Thyroid gland (tissue), 4 donors: Measurements from ENCODE around the gene SLC5A11. TPM values are rescaled to one million over a fixed set of nuclear protein-coding genes. Genes with fewer than 3 reads are reported as not detected.

Source experiments
- DNase-seq, 2 donors: peaks; one replicate each; pipeline ENCODE4 v3.0.0-alpha.2; 2019
- H3K27ac ChIP-seq, 3 donors: fragments of 200-600 bp; sonication (generic); 1 replicate in 2 of 3; 2 replicates in 1 of 3; pipeline ENCODE4 v1.5.1; 2016 to 2019; ENCODE audit warnings: mild to moderate bottlenecking in 1 of 3, moderate library complexity in 1 of 3
- H3K27me3 ChIP-seq: fragments of 200-600 bp; sonication (generic); one replicate; pipeline ENCODE4 v1.5.1; 2019
- H3K36me3 ChIP-seq, 2 donors: fragments of 200-600 bp; sonication (generic); one replicate each; pipeline ENCODE4 v1.5.1; 2016 to 2019
- H3K4me1 ChIP-seq, 2 donors: fragments of 200-600 bp; sonication (generic); one replicate each; pipeline ENCODE4 v1.5.1; 2017 to 2019
- H3K4me3 ChIP-seq, 3 donors: fragments of 200-600 bp; sonication (generic); replicated peaks in 1 of 3; 1 replicate in 2 of 3; 2 replicates in 1 of 3; pipeline ENCODE4 v1.5.1; 2016; ENCODE audit warnings: mild to moderate bottlenecking in 1 of 3
- H3K9me3 ChIP-seq: fragments of 200-600 bp; sonication (generic); one replicate; pipeline ENCODE4 v1.5.1; 2017
- CTCF ChIP-seq, 6 experiments: fragments of 200-600 bp in 3 of 6; fragments of 450-650 bp in 3 of 6; sonication (generic) in 3 of 6; IDR thresholded peaks; one replicate each; pipeline ENCODE4 v1.5.1; 2016 to 2019; ENCODE audit warnings: antibody characterized with exemption in 6 of 6, mild to moderate bottlenecking in 2 of 6, inconsistent platforms in 1 of 6, moderate library complexity in 1 of 6
- POLR2A ChIP-seq, 2 donors: fragments of 450-650 bp; IDR thresholded peaks; one replicate each; pipeline ENCODE4 v1.6.1; 2017; ENCODE audit warnings: antibody characterized with exemption in 2 of 2, mild to moderate bottlenecking in 2 of 2, moderate library complexity in 1 of 2
- WGBS, 2 donors: methylation state at CpG; one replicate each; pipeline ENCODE4 v1.1.5; 2017; 5-methylcytosine and 5-hydroxymethylcytosine counted together
- intact Hi-C: fragments of 100-400 bp; cut with DNase I; formaldehyde crosslinking; loops from one replicate; pipeline ENCODE4 v1.15.1; 2023
- total RNA-seq, 4 donors: library from RNA; depleted of rRNA; stranded (reverse); fragments of >200 nt; gene quantifications; one replicate each; pipeline ENCODE4 v1.2.3, GENCODE V29; 2016

SLC5A11 gene
- total RNA-seq, 4 donors from 2014 or later: 0.22 TPM; not detected in 3

GRCh38 chr16:24826096-24826690 is 19.6 kb upstream of the SLC5A11 start:
- Histone ChIP-seq H3K4me3 (no peak overlapping the region), H3K4me1 (no peaks in the 10 kb centered on the region), H3K36me3 (peaks cover 29 to 53% of the 10 kb centered on the region in 2 donors), H3K9me3 (no peaks in the 10 kb centered on the region), H3K27ac (no peak overlapping the region), H3K27me3 (no peaks in the 10 kb centered on the region)
- 88 to 90% methylated on average over 12 of the region's 12 CpGs for WGBS, 2 donors
- no peak for DNase-seq
- intact Hi-C loops: no loop called here
- no peak for TF ChIP-seq CTCF (IDR thresholded peaks at IDR 0.05)
- no peak for TF ChIP-seq POLR2A (IDR thresholded peaks at IDR 0.05)

- no peaks in the 10 kb centered on the region for H3K4me1 ChIP-seq
- H3K4me3 ChIP-seq: no peak overlapping the region
- H3K27ac ChIP-seq: no peak overlapping the region
- no peaks in the 10 kb centered on the region for H3K27me3 ChIP-seq
- peaks cover 22 to 45% of the 10 kb centered on the region in 2 donors for H3K36me3 ChIP-seq
- DNase-seq: no peak
- H3K9me3 ChIP-seq: no peaks in the 10 kb centered on the region
- 97 to 98% methylated on average over 9 of the region's 9 CpGs for WGBS, 2 donors
- intact Hi-C loops: no loop called here
- TF ChIP-seq POLR2A (IDR thresholded peaks at IDR 0.05) (no peak), CTCF (IDR thresholded peaks at IDR 0.05) (no peak)
Observed at GRCh38 chr16:24826817-24827566, 18.8 kb upstream of the SLC5A11 start.

DNA sequence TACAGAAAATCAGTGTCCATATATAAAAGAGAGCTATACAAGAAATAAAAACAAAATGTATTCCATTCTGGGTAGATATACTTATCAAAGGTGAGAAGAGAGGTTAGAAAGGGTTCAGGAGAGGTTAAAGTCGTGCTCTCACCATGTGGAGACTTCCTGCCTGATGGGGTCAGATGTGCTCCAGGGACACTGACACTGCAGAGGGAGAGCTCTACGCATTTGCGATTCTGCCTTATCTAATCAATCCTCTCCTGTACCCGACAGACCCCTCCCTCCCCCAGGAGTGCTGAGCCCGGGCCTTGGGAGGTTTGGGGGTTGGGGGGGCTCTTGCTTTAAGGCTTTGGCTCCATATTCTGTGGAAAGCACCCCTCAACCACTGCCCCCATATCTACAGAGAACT is 16.6 kb upstream of the SLC5A11 start:
- Histone ChIP-seq H3K9me3 (no peaks in the 10 kb centered on the region), H3K27me3 (no peaks in the 10 kb centered on the region), H3K36me3 (peaks cover 4 to 25% of the 10 kb centered on the region in 2 donors), H3K4me3 (no peak overlapping the region), H3K4me1 (no peaks in the 10 kb centered on the region), H3K27ac (no peak overlapping the region)
- TF ChIP-seq POLR2A (IDR thresholded peaks at IDR 0.05) (no peak), CTCF (IDR thresholded peaks at IDR 0.05) (no peak)
- DNase-seq: no peak
- intact Hi-C loops: no loop called here
- WGBS, 2 donors: 55 to 60% methylated on average over 5 of the region's 5 CpGs

DNA sequence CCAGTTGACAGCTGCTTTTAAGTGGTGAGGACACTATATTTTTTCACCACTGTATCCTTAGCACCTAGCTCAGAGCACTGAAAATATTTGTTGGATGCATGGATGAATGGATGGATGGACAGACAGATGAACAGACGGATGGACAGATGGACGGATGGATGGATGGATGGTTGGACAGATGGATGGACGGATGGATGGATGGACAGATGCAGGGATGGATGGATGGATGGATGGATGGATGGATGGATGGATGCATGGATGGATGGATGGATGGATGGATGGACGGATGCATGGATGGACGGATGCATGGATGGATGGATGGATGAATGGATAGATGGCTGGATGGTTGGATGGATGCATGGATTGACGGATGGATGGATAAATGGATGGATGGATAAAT is 12.4 kb upstream of the SLC5A11 start:
- no peaks in the 10 kb centered on the region for H3K4me1 ChIP-seq
- 89 to 91% methylated on average over 6 of the region's 6 CpGs for WGBS, 2 donors
- no peaks in the 10 kb centered on the region for H3K9me3 ChIP-seq
- H3K36me3 ChIP-seq: peaks cover 0 to under 1% of the 10 kb centered on the region in 2 donors
- intact Hi-C loops: no loop called here
- H3K27me3 ChIP-seq: no peaks in the 10 kb centered on the region
- no peak for TF ChIP-seq POLR2A (IDR thresholded peaks at IDR 0.05)
- no peak for TF ChIP-seq CTCF (IDR thresholded peaks at IDR 0.05)
- no peak for DNase-seq
- no peak overlapping the region for H3K4me3 ChIP-seq
- no peak overlapping the region for H3K27ac ChIP-seq
